ENCODE results near the gene PDCD7.

The PDCD7 gene

GRCh38 chr15:65134538-65134937 lies 930 bp upstream of the PDCD7 start:
- Histone ChIP-seq H3K9me2 (replicated peaks; ENCODE audit: low read depth, low read length) (no peaks in the 10 kb centered on the region), H3K9ac (ENCODE audit: low read depth, low read length, poor library complexity, severe bottlenecking) (peak overlapping the region; percentile 79), H3K4me1 (ENCODE audit: insufficient read depth, low read length, poor library complexity, severe bottlenecking) (peaks cover 18% of the 10 kb centered on the region), H4K20me1 (ENCODE audit: insufficient read depth, low read length, poor library complexity, severe bottlenecking) (peaks cover 21% of the 10 kb centered on the region), H3F3A (ENCODE audit: low read depth) (no peaks in the 10 kb centered on the region), H3K27me3 (ENCODE audit: insufficient read depth, low read length, poor library complexity, severe bottlenecking) (no peaks in the 10 kb centered on the region), H3K9me3 (ENCODE audit: insufficient read depth, low read depth, low read length) (no peaks in the 10 kb centered on the region), H3K36me3 (ENCODE audit: insufficient read depth, low read length) (0 out of 2 replicates have a peak, but pooled peaks cover 2% of the 10 kb centered on the region), H2AFZ (ENCODE audit: low read length) (no peak overlapping the region), H3K4me3 (ENCODE audit: low read length, poor library complexity, severe bottlenecking) (peak overlapping the region; percentile 83), H3K79me2 (ENCODE audit: insufficient read depth, low read length) (peaks cover 40% of the 10 kb centered on the region), H3K4me2 (ENCODE audit: low read depth, low read length, poor library complexity, severe bottlenecking) (peak overlapping the region; percentile 85)
- TF ChIP-seq EZH2phosphoT487 (IDR thresholded peaks at IDR 0.05; ENCODE audit: borderline replicate concordance) (no peak), CTCF (conservative IDR thresholded peaks at IDR 0.05; ENCODE audit: low read length) (no peak)

GRCh38 chr15:65132878-65133547 lies 595 bp downstream of the PDCD7 start:
- peak overlapping the region; percentile 92 for H3K9ac ChIP-seq (ENCODE audit: low read depth, low read length, poor library complexity, severe bottlenecking)
- H3K36me3 ChIP-seq (ENCODE audit: insufficient read depth, low read length), result peaks cover 17% of the 10 kb centered on the region; the same call in 1 of the 2 replicates
- H3K79me2 ChIP-seq (ENCODE audit: insufficient read depth, low read length), result peaks cover 54% of the 10 kb centered on the region
- no peak overlapping the region for H2AFZ ChIP-seq (ENCODE audit: low read length)
- H3K27me3 ChIP-seq (ENCODE audit: insufficient read depth, low read length, poor library complexity, severe bottlenecking), result no peaks in the 10 kb centered on the region
- H3K9me3 ChIP-seq (ENCODE audit: insufficient read depth, low read depth, low read length), result no peaks in the 10 kb centered on the region
- TF ChIP-seq CTCF (conservative IDR thresholded peaks at IDR 0.05; ENCODE audit: low read length) (no peak), EZH2phosphoT487 (IDR thresholded peaks at IDR 0.05; ENCODE audit: borderline replicate concordance) (no peak)
- H4K20me1 ChIP-seq (ENCODE audit: insufficient read depth, low read length, poor library complexity, severe bottlenecking), result peaks cover 21% of the 10 kb centered on the region
- H3K4me2 ChIP-seq (ENCODE audit: low read depth, low read length, poor library complexity, severe bottlenecking), result peak overlapping the region; percentile 98
- no peaks in the 10 kb centered on the region for H3K9me2 ChIP-seq (replicated peaks; ENCODE audit: low read depth, low read length)
- H3K4me3 ChIP-seq (ENCODE audit: low read length, poor library complexity, severe bottlenecking), result peak overlapping the region; percentile 83
- peaks cover 18% of the 10 kb centered on the region for H3K4me1 ChIP-seq (ENCODE audit: insufficient read depth, low read length, poor library complexity, severe bottlenecking)
- no peaks in the 10 kb centered on the region for H3F3A ChIP-seq (ENCODE audit: low read depth)

- Histone ChIP-seq H3F3A (ENCODE audit: low read depth) (no peaks in the 10 kb centered on the region), H4K20me1 (ENCODE audit: insufficient read depth, low read length, poor library complexity, severe bottlenecking) (peaks cover 21% of the 10 kb centered on the region), H2AFZ (ENCODE audit: low read length) (no peak overlapping the region), H3K36me3 (ENCODE audit: insufficient read depth, low read length) (peaks cover 31% of the 10 kb centered on the region; the same call in 1 of the 2 replicates), H3K4me2 (ENCODE audit: low read depth, low read length, poor library complexity, severe bottlenecking) (peak overlapping the region; percentile 98), H3K9me2 (replicated peaks; ENCODE audit: low read depth, low read length) (no peaks in the 10 kb centered on the region), H3K27me3 (ENCODE audit: insufficient read depth, low read length, poor library complexity, severe bottlenecking) (no peaks in the 10 kb centered on the region), H3K9ac (ENCODE audit: low read depth, low read length, poor library complexity, severe bottlenecking) (no peak overlapping the region), H3K9me3 (ENCODE audit: insufficient read depth, low read depth, low read length) (no peaks in the 10 kb centered on the region), H3K4me1 (ENCODE audit: insufficient read depth, low read length, poor library complexity, severe bottlenecking) (peaks cover 18% of the 10 kb centered on the region), H3K4me3 (ENCODE audit: low read length, poor library complexity, severe bottlenecking) (peak overlapping the region; percentile 40), H3K79me2 (ENCODE audit: insufficient read depth, low read length) (peaks cover 73% of the 10 kb centered on the region)
- TF ChIP-seq EZH2phosphoT487 (IDR thresholded peaks at IDR 0.05; ENCODE audit: borderline replicate concordance) (no peak), CTCF (conservative IDR thresholded peaks at IDR 0.05; ENCODE audit: low read length) (no peak)
Observed at GRCh38 chr15:65130941-65131340, 2.7 kb downstream of the PDCD7 start.

All from Loucy (cell line).